ENCODE measurements around the gene GABRR1.
"Not testable (repeated sequence)": the region's sequence is repeated elsewhere in the genome, so short reads cannot be mapped to it uniquely, and the experiment has no call there.

The GABRR1 gene

GRCh38 chr6:89217299-89217910, at the start of gene GABRR1:
Gene GABRR1 (minus strand): TSS chr6:89217358. CDS start chr6:89217322, 36 bp downstream.
- DNase-seq (ENCODE audit: low read depth): no peak

- DNase-seq (ENCODE audit: low read depth): no peak
Measured at GRCh38 chr6:89264296-89264695, 47.1 kb upstream of the GABRR1 start.

- DNase-seq (ENCODE audit: low read depth): no peak
Measured at GRCh38 chr6:89260832-89261231, 43.7 kb upstream of the GABRR1 start.

- DNase-seq (ENCODE audit: low read depth): no peak
Measured at GRCh38 chr6:89260310-89260709, 43.2 kb upstream of the GABRR1 start.

- DNase-seq (ENCODE audit: low read depth): no peak
Measured at GRCh38 chr6:89258912-89259311, 41.8 kb upstream of the GABRR1 start.

GRCh38 chr6:89257781-89258180, 40.6 kb upstream of the GABRR1 start:
- DNase-seq (ENCODE audit: low read depth): no peak

- DNase-seq (ENCODE audit: low read depth): no peak
Measured at GRCh38 chr6:89257346-89257745, 40.2 kb upstream of the GABRR1 start.

- no peak for DNase-seq (ENCODE audit: low read depth)
Measured at GRCh38 chr6:89255417-89255816, 38.3 kb upstream of the GABRR1 start.

GRCh38 chr6:89254569-89254968, 37.4 kb upstream of the GABRR1 start:
- DNase-seq (ENCODE audit: low read depth): no peak

GRCh38 chr6:89252907-89253306, 35.7 kb upstream of the GABRR1 start:
- DNase-seq (ENCODE audit: low read depth): no peak

- DNase-seq (ENCODE audit: low read depth): no peak
Measured at GRCh38 chr6:89251976-89252375, 34.8 kb upstream of the GABRR1 start.

- DNase-seq (ENCODE audit: low read depth): no peak
Measured at GRCh38 chr6:89251170-89251569, 34.0 kb upstream of the GABRR1 start.

GRCh38 chr6:89250239-89250638, 33.1 kb upstream of the GABRR1 start:
- no peak for DNase-seq (ENCODE audit: low read depth)

- DNase-seq (ENCODE audit: low read depth): no peak
Measured at GRCh38 chr6:89244241-89244985, 27.3 kb upstream of the GABRR1 start.

- no peak for DNase-seq (ENCODE audit: low read depth)
Measured at GRCh38 chr6:89243331-89243629, 26.1 kb upstream of the GABRR1 start.

- DNase-seq (ENCODE audit: low read depth): no peak
Measured at GRCh38 chr6:89242574-89243330, 25.6 kb upstream of the GABRR1 start.

- DNase-seq (ENCODE audit: low read depth): no peak
Measured at GRCh38 chr6:89239338-89239737, 22.2 kb upstream of the GABRR1 start.

- DNase-seq (ENCODE audit: low read depth): no peak
Measured at GRCh38 chr6:89237158-89237557, 20.0 kb upstream of the GABRR1 start.

GRCh38 chr6:89233605-89234004, 16.4 kb upstream of the GABRR1 start:
- not testable (repeated sequence) for DNase-seq (ENCODE audit: low read depth)

- no peak for DNase-seq (ENCODE audit: low read depth)
Measured at GRCh38 chr6:89222712-89223039, 5.5 kb upstream of the GABRR1 start.

- no peak for DNase-seq (ENCODE audit: low read depth)
Measured at GRCh38 chr6:89221971-89222711, 5.0 kb upstream of the GABRR1 start.

- DNase-seq (ENCODE audit: low read depth): no peak
Measured at GRCh38 chr6:89221129-89221528, 4.0 kb upstream of the GABRR1 start.

- no peak for DNase-seq (ENCODE audit: low read depth)
Measured at GRCh38 chr6:89216411-89216810, 747 bp downstream of the GABRR1 start.

Data from stimulated activated CD8-positive, alpha-beta memory T cell treated with anti-CD3 and anti-CD28 coated beads, Interleukin-7, amount 100 ng/mL, for 24 hours (primary cell).